ENCODE measurements around the gene FAM163B. TPM values are rescaled to one million over a fixed set of nuclear protein-coding genes. Genes with fewer than 3 reads are reported as not detected.

FAM163B gene
- total and polyA plus RNA-seq, 2 experiments from 2014 or later: 0.60 to 1.3 TPM

- TF ChIP-seq NANOG (IDR thresholded peaks at IDR 0.05; ENCODE audit: borderline replicate concordance) (no peak), CREB1 (CRISPR knock-in tag; IDR thresholded peaks at IDR 0.05; ENCODE audit: low read depth) (no peak), POLR2AphosphoS5 (IDR thresholded peaks at IDR 0.05; ENCODE audit: low read depth) (no peak), ETS1 (IDR thresholded peaks at IDR 0.05) (no peak)
Observed at GRCh38 chr9:133640580-133641395, 31.6 kb upstream of the FAM163B start (continued).

GRCh38 chr9:133640160-133640559 is 31.0 kb upstream of the FAM163B start:
- no peaks in the 10 kb centered on the region for H3K27me3 ChIP-seq (ENCODE audit: insufficient read depth)
- Mint-ChIP-seq H3K27me3 (ENCODE audit: insufficient read depth, low read depth, poor library complexity) (peaks cover 6% of the 10 kb centered on the region), H3K4me3 (no peak overlapping the region), H3K27ac (no peak overlapping the region), H3K4me1 (peaks cover 23% of the 10 kb centered on the region), H3K36me3 (ENCODE audit: low read depth) (no peaks in the 10 kb centered on the region; the same call in 2 of the 3 replicates), H3K9me3 (no peaks in the 10 kb centered on the region)
- H3K4me2 ChIP-seq: no peak overlapping the region
- no peaks in the 10 kb centered on the region for H3K9me2 ChIP-seq (ENCODE audit: insufficient read depth)
- no peaks in the 10 kb centered on the region for H3F3A ChIP-seq (replicated peaks; ENCODE audit: low read depth)
- DNase-seq (ENCODE audit: low spot score) (no peak), ATAC-seq (no peak)
- H3K79me2 ChIP-seq (replicated peaks; ENCODE audit: insufficient read depth): no peaks in the 10 kb centered on the region
- peaks cover 11% of the 10 kb centered on the region for H3K4me1 ChIP-seq (ENCODE audit: insufficient read depth)
- no peak overlapping the region for H3K27ac ChIP-seq (ENCODE audit: low read depth)
- H3K4me3 ChIP-seq: no peak overlapping the region
- no peaks in the 10 kb centered on the region for H4K20me1 ChIP-seq (replicated peaks; ENCODE audit: insufficient read depth)
- H2AFZ ChIP-seq: no peak overlapping the region
- no peaks in the 10 kb centered on the region for H3K36me3 ChIP-seq (ENCODE audit: insufficient read depth)
- TF ChIP-seq CTCF (conservative IDR thresholded peaks at IDR 0.05; ENCODE audit: low read depth in 2 of 2) (no peak), STAT1 (IDR thresholded peaks at IDR 0.05; ENCODE audit: unreplicated experiment) (no peak), NANOG (IDR thresholded peaks at IDR 0.05; ENCODE audit: borderline replicate concordance) (no peak), CREB1 (CRISPR knock-in tag; IDR thresholded peaks at IDR 0.05; ENCODE audit: low read depth) (no peak), ZNF331 (CRISPR knock-in tag; IDR thresholded peaks at IDR 0.05; ENCODE audit: low read depth) (no peak), POLR2AphosphoS5 (IDR thresholded peaks at IDR 0.05; ENCODE audit: low read depth) (no peak), EZH2 (IDR thresholded peaks at IDR 0.05; ENCODE audit: low read depth, unreplicated experiment) (no peak), ZNF114 (CRISPR knock-in tag; IDR thresholded peaks at IDR 0.05) (no peak), ZNF462 (CRISPR knock-in tag; IDR thresholded peaks at IDR 0.05) (no peak), JUNB (IDR thresholded peaks at IDR 0.05; ENCODE audit: unreplicated experiment) (no peak), ETS1 (IDR thresholded peaks at IDR 0.05) (no peak), EZH2phosphoT487 (IDR thresholded peaks at IDR 0.05; ENCODE audit: unreplicated experiment) (no peak)
